Suprapubic skin (tissue), 4 donors: ENCODE measurements around the gene TOGARAM1. TPM values are rescaled to one million over a fixed set of nuclear protein-coding genes. Genes with fewer than 3 reads are reported as not detected.

Source experiments
- DNase-seq, 2 donors: peaks; one replicate each; pipeline ENCODE4 v3.0.0-alpha.2; 2019; ENCODE audit warnings: low spot score in 2 of 2
- H3K27ac ChIP-seq: fragments of 200-600 bp; sonication (generic); one replicate; pipeline ENCODE4 v1.5.1; 2019
- H3K27me3 ChIP-seq: fragments of 200-600 bp; sonication (generic); one replicate; pipeline ENCODE4 v1.5.1; 2019
- H3K36me3 ChIP-seq: fragments of 200-600 bp; sonication (generic); one replicate; pipeline ENCODE4 v1.5.1; 2019
- H3K4me1 ChIP-seq: fragments of 200-600 bp; sonication (generic); one replicate; pipeline ENCODE4 v1.5.1; 2019
- H3K4me3 ChIP-seq: fragments of 200-600 bp; sonication (generic); one replicate; pipeline ENCODE4 v1.5.1; 2019; ENCODE audit warnings: mild to moderate bottlenecking
- H3K9me3 ChIP-seq: fragments of 200-600 bp; sonication (generic); one replicate; pipeline ENCODE4 v1.5.1; 2019
- CTCF ChIP-seq, 2 donors: fragments of 200-600 bp in 1 of 2; fragments of 450-650 bp in 1 of 2; sonication (generic) in 1 of 2; IDR thresholded peaks; one replicate each; pipeline ENCODE4 v1.5.1; 2016 to 2019; ENCODE audit warnings: antibody characterized with exemption in 2 of 2, mild to moderate bottlenecking in 1 of 2, moderate library complexity in 1 of 2
- EP300 ChIP-seq: sonication (generic); formaldehyde crosslinking; IDR thresholded peaks from one replicate; pipeline ENCODE4 v1.6.1; 2017; ENCODE audit warnings: antibody characterized with exemption
- POLR2A ChIP-seq, 2 donors: fragments of 450-650 bp; IDR thresholded peaks; one replicate each; pipeline ENCODE4 v1.6.1; 2017; ENCODE audit warnings: antibody characterized with exemption in 2 of 2, mild to moderate bottlenecking in 2 of 2, moderate library complexity in 2 of 2
- POLR2AphosphoS5 ChIP-seq, 3 donors: sonication (generic); formaldehyde crosslinking; IDR thresholded peaks; one replicate each; pipeline ENCODE4 v1.6.1; 2017; ENCODE audit warnings: antibody characterized with exemption in 3 of 3
- WGBS: methylation state at CpG from one replicate; pipeline ENCODE4 v1.1.5; 2018; 5-methylcytosine and 5-hydroxymethylcytosine counted together
- total RNA-seq, 4 donors: library from RNA; depleted of rRNA; stranded (reverse); fragments of >200 nt; gene quantifications; one replicate each; pipeline ENCODE4 v1.1.0, GENCODE V29; 2016

TOGARAM1 gene
- total RNA-seq, 4 donors from 2014 or later, result 12.5 to 24.3 (median 14.2) TPM

DNA sequence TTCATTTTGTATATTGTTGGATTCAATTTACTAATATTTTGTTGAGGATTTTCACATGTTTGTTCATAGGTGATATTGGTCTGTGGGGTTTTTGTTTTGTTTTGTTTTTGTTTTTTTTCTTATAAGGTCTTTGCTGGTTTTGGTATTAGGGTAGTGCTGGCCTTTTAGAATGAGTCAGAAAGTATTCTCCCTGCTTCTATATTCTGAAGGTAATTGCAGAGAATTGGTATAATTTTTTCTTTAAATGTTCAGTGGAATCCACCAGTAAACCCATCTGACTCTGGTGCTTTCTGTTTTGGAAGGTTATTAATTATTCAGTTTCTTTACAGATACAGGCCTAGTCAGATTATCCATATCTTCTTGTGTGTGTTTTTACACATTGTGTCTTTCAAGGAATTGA, 8.9 kb downstream of the TOGARAM1 start:
- TF ChIP-seq CTCF (IDR thresholded peaks at IDR 0.05) (no peak), EP300 (no peak), POLR2A (IDR thresholded peaks at IDR 0.05) (no peak), POLR2AphosphoS5 (IDR thresholded peaks at IDR 0.05) (no peak)

GRCh38 chr14:44971459-44971858, 9.5 kb downstream of the TOGARAM1 start:
- 96% methylated on average over 4 of the region's 4 CpGs for WGBS
- Histone ChIP-seq H3K9me3 (no peaks in the 10 kb centered on the region), H3K36me3 (no peaks in the 10 kb centered on the region), H3K4me1 (peaks cover 21% of the 10 kb centered on the region), H3K4me3 (no peak overlapping the region), H3K27me3 (no peaks in the 10 kb centered on the region), H3K27ac (no peak overlapping the region)
- no peak for DNase-seq
- TF ChIP-seq POLR2A (IDR thresholded peaks at IDR 0.05) (no peak), CTCF (IDR thresholded peaks at IDR 0.05) (no peak), EP300 (no peak), POLR2AphosphoS5 (IDR thresholded peaks at IDR 0.05) (no peak)

More for the DNA sequence above, 8.9 kb downstream of the TOGARAM1 start:
- Histone ChIP-seq H3K4me1 (peaks cover 27% of the 10 kb centered on the region), H3K27ac (no peak overlapping the region), H3K27me3 (no peaks in the 10 kb centered on the region), H3K9me3 (no peaks in the 10 kb centered on the region), H3K36me3 (no peaks in the 10 kb centered on the region), H3K4me3 (no peak overlapping the region)
- DNase-seq, result no peak

DNA sequence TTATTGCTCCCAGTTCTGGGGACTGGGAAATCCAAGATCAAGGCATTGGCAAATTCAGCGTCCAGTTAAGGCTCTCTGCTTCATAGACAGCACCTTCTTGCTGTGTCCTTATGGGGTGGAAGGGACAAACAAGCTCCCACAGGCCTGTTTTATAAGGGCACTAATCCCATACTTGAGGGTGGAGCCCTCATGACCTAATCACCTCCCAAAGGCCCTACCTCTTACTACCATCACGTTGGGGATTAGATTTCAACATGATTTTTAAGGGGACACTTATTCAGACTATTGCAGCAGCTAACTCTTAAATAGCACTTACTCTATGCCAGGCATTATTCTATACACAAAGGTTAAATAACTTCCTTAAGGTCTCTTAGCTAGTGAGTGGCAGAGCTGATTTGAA, 17.3 kb downstream of the TOGARAM1 start:
- Histone ChIP-seq H3K9me3 (no peaks in the 10 kb centered on the region), H3K4me1 (peaks cover 9% of the 10 kb centered on the region), H3K36me3 (no peaks in the 10 kb centered on the region), H3K27ac (no peak overlapping the region), H3K27me3 (no peaks in the 10 kb centered on the region), H3K4me3 (no peak overlapping the region)
- WGBS, result 72% methylated on average over 2 of the region's 2 CpGs
- TF ChIP-seq CTCF (IDR thresholded peaks at IDR 0.05), result no peak
- no peak for TF ChIP-seq EP300
- TF ChIP-seq POLR2A (IDR thresholded peaks at IDR 0.05), result no peak
- TF ChIP-seq POLR2AphosphoS5 (IDR thresholded peaks at IDR 0.05), result no peak
- no peak for DNase-seq

- Histone ChIP-seq H3K36me3 (no peaks in the 10 kb centered on the region), H3K27ac (no peak overlapping the region), H3K9me3 (no peaks in the 10 kb centered on the region), H3K27me3 (no peaks in the 10 kb centered on the region), H3K4me3 (no peak overlapping the region), H3K4me1 (peaks cover 9% of the 10 kb centered on the region)
- TF ChIP-seq CTCF (IDR thresholded peaks at IDR 0.05), result no peak
- no peak for TF ChIP-seq POLR2A (IDR thresholded peaks at IDR 0.05)
- no peak for TF ChIP-seq POLR2AphosphoS5 (IDR thresholded peaks at IDR 0.05)
- no peak for TF ChIP-seq EP300
- no peak for DNase-seq
Observed at GRCh38 chr14:44979740-44980356, 17.9 kb downstream of the TOGARAM1 start.

- H3K9me3 ChIP-seq, result no peaks in the 10 kb centered on the region
- no peak overlapping the region for H3K27ac ChIP-seq
- H3K27me3 ChIP-seq, result no peaks in the 10 kb centered on the region
- no peak for DNase-seq
- TF ChIP-seq POLR2AphosphoS5 (IDR thresholded peaks at IDR 0.05) (no peak), EP300 (no peak)
- WGBS, result 72% methylated on average over 3 of the region's 3 CpGs
- H3K36me3 ChIP-seq, result no peaks in the 10 kb centered on the region
- peaks cover 9% of the 10 kb centered on the region for H3K4me1 ChIP-seq
- no peak overlapping the region for H3K4me3 ChIP-seq
Observed at GRCh38 chr14:44981198-44981597, 19.2 kb downstream of the TOGARAM1 start.

GRCh38 chr14:44982594-44982993, 20.6 kb downstream of the TOGARAM1 start:
- 55% methylated on average over 2 of the region's 2 CpGs for WGBS

More at GRCh38 chr14:44982594-44982993, 20.6 kb downstream of the TOGARAM1 start:
- Histone ChIP-seq H3K36me3 (no peaks in the 10 kb centered on the region), H3K4me3 (no peak overlapping the region), H3K27me3 (no peaks in the 10 kb centered on the region), H3K27ac (no peak overlapping the region), H3K9me3 (no peaks in the 10 kb centered on the region), H3K4me1 (peaks cover 9% of the 10 kb centered on the region)
- TF ChIP-seq CTCF (IDR thresholded peaks at IDR 0.05) (no peak), POLR2AphosphoS5 (IDR thresholded peaks at IDR 0.05) (no peak), POLR2A (IDR thresholded peaks at IDR 0.05) (no peak), EP300 (no peak)
- DNase-seq, result no peak
